CD4-positive, alpha-beta T cell treated with Interleukin-15 for 1 hour (primary cell): ENCODE data around the gene PHLDB3.
A peak's percentile ranks its signal among the peaks of the same experiment; 100 is the strongest.
"Not testable (repeated sequence)": the region's sequence is repeated elsewhere in the genome, so short reads cannot be mapped to it uniquely, and the experiment has no call there.

Experiments used
- DNase-seq: peaks from one replicate; pipeline ENCODE4 v3.0.0-alpha.2; 2020

PHLDB3 gene

DNA sequence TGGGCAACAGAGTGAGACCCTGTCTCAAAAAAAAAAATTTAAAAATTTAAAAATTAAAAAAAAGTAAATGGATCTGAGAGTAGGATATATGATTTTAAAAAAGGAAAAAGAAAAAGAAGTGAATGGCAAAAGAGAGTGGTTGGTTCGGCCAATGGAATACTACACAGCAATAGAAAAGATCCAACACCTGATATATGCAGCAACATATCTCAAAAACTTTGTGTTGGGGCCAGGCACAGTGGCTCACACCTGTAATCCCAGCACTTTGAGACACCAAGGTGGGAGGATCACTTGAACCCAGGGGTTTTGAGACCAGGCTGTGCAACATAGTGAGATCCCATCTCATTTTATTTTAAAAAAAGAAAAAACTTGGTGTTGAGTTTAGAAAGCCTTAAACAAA lies 37.8 kb downstream of the PHLDB3 start:
- no peak for DNase-seq

GRCh38 chr19:43465468-43466120 lies 39.0 kb downstream of the PHLDB3 start, which contains the start of gene LYPD3:
Gene LYPD3 (minus strand): TSS chr19:43465608. CDS start chr19:43465571, 37 bp downstream.
- peak; percentile 63 for DNase-seq

DNA sequence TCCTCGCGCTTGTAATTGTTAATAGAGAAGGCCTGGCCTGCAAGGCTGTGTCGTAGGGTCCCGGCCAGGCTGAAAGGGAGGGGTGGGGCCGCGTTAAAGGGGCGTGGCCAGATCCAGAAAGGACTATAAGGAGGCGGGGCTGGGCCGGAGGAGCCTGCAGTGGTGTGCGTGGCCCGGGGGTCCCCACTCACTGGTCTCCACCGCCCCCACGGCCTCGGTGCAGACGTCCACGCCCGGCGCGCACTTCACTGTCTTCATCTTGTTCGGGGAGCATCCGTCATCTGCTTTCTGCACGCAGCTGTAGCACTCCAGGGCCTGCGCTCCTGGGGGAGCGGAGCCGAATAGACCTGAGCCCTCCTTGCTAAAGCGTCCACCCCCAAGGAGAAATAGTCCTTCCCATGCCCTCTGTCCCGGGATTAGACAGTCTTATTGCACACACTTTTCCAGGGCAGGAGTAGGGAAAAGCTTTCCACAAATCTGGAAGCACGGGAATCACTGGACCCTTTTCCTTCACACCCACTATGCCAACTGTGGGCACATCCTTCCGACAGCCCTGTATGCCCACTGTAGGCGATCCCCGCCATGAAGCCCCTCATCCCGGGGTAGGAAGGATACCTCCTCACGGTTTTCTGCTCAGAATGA lies 40.3 kb downstream of the PHLDB3 start:
- DNase-seq, result no peak

DNA sequence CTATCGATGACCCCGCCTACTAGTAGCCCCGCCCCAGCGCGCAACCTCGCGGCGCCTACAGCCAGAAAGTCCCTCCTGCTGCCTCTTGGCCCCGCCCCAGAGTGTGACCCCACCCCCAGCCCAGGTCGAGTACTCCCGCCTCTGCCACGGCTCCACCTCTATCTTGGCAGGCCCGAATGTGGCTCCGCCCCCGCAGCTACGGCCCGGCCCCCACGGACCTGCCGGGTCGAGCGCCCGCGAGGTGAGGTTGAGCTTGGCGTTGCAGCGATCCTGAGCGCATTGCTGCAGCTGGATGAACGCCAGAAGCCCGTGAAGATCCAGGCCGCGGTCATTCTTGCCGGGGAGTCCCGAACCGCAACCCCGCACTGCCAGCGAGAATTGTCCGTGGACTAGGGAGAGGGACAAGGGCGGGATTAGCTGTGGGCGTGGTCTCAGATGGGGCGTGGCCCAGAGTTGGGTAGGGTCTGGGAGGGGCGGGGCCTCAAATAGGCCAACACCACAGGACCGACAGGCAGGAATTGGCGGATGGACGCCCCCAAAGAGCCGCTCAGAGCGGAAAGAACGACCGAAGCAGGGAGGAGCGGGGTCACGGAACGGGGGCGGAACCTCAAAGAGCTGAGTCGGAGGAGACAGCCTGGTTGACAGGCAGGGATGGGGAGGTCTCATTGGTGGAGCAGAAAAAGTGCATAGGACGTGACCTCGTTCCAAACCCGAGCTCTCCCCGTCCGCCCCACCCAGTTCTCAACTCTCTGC lies 41.0 kb downstream of the PHLDB3 start:
- DNase-seq, result peak; percentile 99

- DNase-seq, result no peak
These were observed 41.7 kb downstream of the PHLDB3 start for GRCh38 chr19:43462785-43463380.

DNA sequence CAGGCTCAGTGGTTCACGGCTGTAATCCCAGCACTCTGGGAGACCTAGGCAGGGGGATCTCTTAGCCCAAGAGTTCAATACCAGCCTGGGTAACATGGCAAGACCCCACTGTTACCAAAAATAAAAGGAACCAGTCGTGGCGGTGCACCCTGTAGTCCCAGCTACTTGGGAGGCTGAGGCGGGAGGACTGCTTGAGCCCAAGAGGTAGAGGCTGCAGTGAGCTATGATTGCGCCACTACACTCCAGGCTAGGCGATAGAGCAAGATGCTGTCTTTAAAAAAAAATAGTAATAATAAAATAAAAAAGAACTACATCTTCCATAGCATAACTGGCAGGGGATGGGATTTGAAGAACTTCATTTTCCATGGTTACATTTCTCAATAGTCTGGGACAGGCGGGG lies 42.2 kb downstream of the PHLDB3 start:
- DNase-seq, result no peak

DNA sequence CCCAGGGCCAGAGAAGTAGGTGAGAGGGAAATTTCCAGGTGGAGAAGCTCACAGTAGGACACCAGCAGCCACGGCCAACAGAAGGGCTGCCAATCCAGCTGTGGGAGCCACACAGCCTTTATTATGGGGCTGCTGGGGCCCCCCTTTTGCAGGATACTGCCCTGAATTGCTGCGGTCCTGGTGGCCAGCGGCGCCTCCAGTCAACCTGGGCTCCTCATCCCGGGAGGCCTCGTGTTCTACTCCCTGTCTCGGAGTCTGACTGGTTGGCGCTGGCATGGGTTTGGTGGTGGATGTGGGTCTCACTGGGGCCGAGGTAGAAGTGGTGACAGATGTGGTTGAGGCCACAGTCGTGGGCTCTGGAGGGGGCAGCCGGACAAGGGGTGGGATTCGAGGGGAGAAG lies 43.2 kb downstream of the PHLDB3 start:
- DNase-seq, result no peak

DNA sequence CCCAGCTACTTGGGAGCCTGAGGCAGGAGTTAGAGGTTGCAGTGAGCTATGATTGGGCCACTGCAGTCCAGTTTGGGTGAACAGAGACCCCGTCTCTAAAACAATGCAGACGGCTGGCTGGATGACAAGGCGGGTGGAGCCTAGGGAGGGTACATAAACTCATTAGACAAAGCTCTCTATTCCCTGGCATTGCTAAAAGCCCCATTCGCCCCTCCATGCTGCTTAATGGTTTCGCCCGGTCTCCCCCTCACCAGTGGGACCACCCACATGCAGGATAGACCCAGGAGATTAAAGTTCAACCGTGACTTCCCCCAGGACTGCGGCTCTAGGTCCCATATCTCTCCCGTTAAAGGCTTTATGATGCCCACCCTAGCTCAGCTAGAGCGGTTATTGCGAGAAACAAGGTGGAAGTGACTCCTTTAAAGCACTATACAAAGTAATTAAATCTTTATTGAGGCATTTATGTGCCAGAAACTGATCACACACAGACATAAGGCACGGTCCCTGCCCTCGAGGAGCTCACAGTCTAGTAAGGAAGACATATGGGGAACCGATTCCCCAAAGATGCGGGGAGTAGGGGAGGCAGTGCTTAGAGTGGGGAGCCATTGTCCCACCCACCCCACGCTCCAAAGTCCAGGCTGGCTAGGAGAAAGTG lies 44.1 kb downstream of the PHLDB3 start:
- DNase-seq, result no peak

DNA sequence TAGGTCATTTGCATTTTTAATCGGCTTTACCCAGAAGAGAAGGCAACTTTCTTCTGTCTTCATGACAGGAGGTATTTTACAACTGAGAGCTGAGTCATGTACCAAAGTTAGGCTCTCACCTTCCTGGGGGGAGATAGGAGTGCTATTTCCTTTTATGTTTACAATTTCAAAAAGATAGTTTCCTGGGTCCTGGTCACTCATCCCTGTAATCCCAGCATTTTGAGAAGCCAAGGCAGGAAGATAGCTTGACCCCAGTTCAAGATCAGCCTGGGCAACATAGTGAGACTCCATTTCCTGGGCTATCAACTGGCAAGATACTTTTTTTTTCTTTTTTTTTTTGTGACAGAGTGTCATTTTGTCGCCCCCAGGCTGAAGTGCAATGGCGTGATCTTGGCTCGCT lies 46.7 kb downstream of the PHLDB3 start:
- no peak for DNase-seq

DNA sequence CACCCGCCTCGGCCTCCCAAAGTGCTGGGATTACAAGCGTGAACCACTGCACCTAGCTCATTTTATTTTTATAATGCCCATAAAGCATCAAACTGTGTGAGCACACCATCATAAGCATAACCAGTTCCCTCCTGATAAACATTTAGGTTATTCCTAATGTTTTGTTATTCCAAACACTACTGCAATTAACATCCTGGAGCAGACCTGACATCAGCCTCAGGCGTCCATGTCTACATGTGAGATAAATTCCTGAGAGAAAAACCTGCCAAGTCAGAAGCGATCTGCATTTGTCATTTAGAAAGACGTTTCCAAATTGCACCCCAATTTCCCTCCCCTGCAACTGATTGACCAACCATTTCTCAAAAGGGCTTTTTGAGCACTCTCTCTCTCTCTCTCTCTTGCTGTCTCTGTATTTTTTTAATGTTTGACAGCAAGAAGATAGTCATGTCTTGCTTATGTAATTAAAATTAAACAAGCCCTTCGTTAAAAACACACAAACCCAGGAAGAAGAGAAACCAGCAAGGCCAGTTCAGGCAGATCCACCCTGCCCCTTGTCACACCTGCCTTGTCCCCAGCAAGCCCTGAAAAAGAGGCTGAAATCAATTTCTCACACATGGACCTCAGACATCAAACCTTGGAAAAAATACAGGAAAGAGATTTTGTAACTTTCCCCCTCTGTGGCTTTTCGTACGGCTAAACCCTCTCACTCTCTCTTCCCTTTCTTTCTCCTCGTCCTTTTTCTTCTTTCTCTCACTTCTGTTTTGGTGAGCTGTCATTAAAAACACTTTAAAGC lies 49.0 kb downstream of the PHLDB3 start:
- DNase-seq, result no peak

GRCh38 chr19:43454031-43454430 lies 50.5 kb downstream of the PHLDB3 start:
- no peak for DNase-seq

DNA sequence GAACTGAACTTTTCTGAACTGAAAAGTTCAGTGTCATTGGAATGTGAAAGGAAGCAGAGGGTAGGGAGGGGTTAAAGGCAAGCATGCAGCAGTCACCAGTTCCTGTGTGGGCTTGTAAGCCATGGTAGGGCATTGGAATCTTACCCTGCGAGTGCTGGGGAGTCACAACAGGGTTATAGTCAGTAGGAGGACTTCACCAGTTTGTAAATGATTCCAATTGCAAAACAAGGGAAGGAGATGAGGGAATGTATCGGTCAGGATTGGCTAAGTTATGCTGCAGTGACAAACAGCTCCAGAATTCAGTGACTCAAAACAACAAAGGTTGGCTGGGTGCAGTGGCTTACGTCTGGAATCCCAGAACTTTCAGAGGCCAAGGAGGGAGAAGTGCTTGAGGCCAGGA lies 52.0 kb downstream of the PHLDB3 start:
- DNase-seq, result no peak

GRCh38 chr19:43450545-43450997 lies 54.0 kb downstream of the PHLDB3 start:
- DNase-seq, result no peak

DNA sequence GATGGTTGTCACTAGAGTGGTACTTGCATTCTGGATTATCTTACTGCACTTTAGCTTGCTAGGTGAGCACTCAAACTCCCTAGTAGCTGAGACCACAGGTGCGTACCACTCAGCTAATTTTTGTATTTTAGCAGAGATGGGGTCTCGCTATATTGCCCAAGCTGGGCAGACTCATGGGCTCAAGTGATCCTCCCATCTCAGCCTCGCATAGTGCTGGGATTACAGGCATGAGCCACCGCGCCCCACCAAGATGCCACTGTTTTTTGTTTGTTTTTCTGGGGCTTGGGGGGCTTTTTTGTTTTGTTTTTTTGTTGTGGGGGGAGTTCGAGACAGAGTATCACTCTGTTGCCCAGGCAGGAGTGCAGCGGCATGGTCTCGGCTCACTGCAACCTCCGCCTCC lies 56.9 kb downstream of the PHLDB3 start:
- DNase-seq, result no peak

DNA sequence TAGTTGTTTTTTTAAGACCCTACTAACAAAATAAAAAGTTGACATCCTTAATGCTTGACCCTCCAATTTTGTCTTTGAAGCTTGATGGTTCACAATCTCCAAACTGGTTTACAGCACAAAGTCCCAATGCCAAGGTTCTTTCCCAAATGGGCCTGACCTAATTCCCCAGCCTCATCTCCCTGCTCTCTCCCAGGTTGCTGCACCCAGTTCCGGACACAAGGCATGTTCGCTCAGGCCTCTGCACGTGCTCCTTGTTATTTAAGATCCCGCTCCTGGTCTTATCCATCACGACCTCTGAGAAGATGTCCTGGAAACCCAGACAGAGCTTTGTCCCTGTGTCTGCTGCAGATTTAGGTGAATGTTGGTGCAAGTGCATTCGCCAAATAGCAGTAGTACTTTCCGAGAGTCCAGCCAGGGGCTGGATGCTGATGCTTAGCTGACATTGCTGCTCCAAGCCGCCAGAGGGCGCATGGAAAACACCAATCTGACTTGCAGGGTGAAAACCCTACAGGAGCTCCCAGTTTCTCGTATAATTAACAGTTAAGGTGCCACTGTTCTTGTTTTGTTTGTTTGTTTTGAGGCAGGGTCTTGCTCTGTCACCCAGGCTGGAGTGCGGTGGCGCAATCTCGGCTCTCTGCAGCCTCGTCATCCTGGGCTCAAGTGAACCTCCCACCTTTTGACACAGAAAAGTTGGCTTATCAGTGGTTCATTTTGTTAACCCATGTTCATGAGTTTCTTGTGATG lies 57.6 kb downstream of the PHLDB3 start:
- DNase-seq, result peak; percentile 80

DNA sequence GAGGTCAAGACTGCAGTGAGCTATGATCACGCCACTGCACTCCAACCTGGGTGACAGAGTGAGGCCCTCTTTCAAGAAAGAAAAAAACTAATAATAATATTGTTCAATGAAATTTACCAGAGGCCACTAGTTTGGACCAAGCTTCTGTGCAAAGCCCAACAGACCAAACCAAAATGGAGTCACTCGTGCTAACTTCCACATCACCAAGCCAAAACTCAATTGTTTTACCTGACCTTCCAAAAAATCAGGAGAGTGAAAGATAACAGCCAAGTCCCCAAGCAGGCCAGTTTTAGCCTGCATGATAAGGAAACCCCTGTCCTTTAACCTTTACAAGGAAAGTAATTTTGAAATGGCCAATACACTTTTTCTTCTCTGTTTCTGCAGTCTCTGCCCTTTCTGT lies 59.1 kb downstream of the PHLDB3 start:
- no peak for DNase-seq

- no peak for DNase-seq
These were observed 59.8 kb downstream of the PHLDB3 start for GRCh38 chr19:43444531-43445287.

- DNase-seq, result not testable (repeated sequence)
These were observed 60.5 kb downstream of the PHLDB3 start for GRCh38 chr19:43444091-43444490.

DNA sequence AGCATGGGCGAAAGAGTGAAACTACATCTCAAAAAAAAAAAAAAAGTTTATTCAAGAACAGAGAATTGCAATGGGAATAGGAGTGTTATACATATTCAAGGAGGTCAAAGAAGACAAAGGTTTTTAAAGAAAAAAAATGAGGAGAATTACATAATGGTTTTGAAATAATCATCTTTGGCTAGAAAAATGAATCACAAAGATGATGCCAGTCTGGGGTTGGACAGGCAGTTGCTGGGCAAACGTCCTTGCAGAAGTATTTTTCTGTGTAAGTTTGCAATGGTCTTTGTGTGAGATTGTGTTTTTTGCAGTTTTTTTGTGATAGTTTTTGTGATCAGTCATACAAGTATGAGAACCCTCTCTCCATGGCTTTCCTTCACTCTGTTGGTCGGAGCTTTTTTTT lies 62.8 kb downstream of the PHLDB3 start:
- no peak for DNase-seq

DNA sequence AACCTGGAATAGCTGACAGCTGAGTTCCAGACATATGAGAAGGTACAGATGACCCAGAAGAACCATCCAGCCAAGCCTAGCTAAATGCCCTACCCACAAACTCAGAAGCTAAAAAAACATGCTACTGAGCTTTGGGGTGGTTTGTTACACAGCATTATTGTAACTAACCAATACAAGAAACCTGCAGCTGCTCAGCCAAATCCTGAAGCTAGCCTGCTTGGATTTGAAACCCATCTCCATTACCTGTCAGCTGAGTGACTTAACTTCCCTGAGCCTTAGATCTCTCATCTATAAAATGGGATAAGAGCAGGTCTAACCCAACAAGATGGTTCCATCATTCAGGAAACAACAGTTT lies 64.9 kb downstream of the PHLDB3 start:
- DNase-seq, result no peak
